GM18870 (cell line): ENCODE data around the gene MRPL23.
"Not testable (repeated sequence)": the region's sequence is repeated elsewhere in the genome, so short reads cannot be mapped to it uniquely, and the experiment has no call there.

ENCODE experiments used
- ATAC-seq: cut with Tn5 transposase; IDR thresholded peaks from one replicate; pipeline ENCODE4 v1.9.1; 2021; ENCODE audit warnings: moderate library complexity; ENCODE audit not compliant: unreplicated experiment

Gene MRPL23

DNA sequence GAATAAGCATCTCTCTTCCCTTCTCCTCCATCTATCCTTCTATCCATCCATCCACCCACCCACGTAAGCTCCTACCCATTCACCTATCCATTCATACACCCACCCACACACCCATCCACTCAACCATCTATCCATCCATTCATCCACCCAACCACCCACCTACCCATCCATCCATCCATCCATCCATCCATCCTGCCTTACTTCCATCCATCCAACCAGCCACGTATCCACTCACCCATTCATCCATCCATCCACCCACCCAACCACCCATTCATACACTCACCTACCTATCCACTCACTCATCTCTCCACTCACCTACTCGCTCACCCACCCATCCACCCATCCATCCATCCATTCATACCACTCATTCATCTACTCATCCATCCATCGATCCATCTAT is 14.5 kb upstream of the MRPL23 start:
- ATAC-seq, result no peak

GRCh38 chr11:1933416-1934334 is 13.5 kb upstream of the MRPL23 start:
- no peak for ATAC-seq

- ATAC-seq, result no peak
These were observed 12.6 kb upstream of the MRPL23 start for GRCh38 chr11:1934335-1935155.

GRCh38 chr11:1935156-1936071 is 11.7 kb upstream of the MRPL23 start:
- no peak for ATAC-seq

- no peak for ATAC-seq
These were observed 10.9 kb upstream of the MRPL23 start for GRCh38 chr11:1936072-1936780.

DNA sequence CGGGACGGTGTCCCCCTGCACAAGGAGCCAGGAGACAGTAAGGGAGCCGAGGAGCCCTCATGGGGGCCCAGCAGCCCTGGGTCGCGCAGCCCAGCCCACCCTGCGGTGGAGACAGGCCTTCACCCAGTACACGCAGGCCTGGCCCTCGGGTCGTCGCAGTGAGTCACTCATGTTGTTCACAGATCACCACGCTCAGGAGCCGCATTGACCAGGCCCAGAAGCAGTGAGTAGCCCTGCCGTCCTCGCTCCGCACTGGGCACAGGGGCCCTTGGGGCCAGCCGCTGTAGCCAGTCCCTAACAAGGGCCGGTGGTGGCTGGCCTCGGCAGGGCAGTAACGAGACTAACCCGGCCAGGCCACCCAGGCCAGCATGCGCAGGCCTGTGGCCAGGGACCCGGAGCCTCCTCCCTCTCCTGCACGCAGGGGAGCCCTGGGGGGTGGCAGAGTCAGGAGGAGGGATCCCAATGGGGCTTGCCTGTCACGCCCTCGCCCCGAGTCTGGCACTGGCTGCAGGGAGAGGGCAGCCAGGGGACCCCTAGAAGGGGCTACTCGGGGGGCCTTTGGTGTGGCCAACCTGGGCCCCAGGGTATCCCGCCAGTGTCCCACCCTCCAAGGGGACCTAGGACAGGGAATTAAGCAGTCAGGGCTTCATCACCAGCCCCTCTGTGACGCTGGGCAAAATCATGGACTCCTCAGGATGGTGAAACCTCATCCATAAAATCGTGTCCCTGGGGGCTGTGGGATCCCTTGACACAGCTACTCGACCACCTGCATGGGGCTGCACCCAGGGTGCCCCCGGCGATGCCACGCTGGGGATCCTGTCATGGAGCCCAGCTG is 10.1 kb upstream of the MRPL23 start:
- ATAC-seq, result no peak

- ATAC-seq, result no peak
These were observed 9.4 kb upstream of the MRPL23 start for GRCh38 chr11:1937616-1938342.

DNA sequence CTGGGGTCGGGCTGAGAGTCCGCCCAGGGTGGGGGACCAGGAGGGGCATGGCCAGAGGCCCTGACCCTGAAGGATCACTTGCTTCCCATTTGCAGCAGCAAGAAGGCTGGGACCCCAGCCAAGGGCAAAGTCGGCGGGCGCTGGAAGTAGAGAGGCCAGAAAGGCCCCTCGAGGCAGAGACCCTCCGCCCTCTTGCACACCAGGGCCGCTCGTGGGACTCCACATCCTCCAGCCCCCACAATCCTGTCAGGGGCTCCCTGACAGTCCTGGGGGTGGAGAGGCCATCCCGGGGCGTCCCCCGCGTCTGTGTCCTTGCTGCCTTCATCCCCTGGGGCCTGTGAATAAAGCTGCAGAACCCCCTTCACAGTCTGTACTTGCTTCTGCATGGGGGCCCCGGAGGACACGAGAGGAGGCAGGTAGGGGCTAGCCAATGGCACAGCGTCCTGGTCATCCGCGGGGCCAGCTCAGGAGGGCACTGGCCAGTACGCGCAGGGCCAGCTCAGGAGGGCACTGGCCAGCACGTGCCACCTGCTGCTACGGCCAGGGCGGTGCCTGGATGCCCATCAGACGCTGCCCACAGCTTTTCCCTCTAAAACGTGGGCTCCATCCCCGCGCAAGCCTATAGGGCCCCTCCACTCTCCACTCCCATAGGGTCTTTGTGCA is 8.7 kb upstream of the MRPL23 start:
- ATAC-seq, result no peak

DNA sequence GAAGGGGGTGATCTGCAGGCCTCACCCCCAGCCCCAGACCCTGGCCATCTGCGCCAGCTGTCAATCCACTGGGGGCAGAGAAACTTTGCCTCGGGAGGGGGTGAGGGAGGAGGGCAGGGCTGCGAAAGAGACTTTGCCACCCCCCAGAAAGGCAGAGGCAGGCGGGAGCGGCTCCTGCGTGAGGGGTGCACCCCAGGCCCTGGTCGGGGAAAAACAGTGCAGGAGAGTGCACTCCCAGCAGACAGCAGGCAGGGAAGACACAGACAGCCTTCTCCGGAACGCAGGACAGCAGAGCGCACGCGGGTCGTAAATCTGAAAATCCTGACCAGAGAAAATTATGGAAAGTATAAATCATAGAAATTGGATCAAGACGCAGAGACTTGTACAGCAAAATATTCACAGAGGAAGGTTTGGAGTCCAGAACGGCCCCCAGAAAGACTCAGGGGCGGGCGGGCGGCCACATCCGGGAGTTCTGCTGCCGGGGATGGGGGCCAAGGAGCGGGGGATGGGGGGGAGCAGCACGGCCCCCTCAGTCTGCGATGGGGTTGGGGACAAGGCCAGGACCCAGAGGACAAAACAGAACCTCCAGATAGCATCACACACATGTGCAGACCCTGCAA is 8.0 kb upstream of the MRPL23 start:
- no peak for ATAC-seq

GRCh38 chr11:1939788-1940187 is 7.3 kb upstream of the MRPL23 start:
- not testable (repeated sequence) for ATAC-seq

DNA sequence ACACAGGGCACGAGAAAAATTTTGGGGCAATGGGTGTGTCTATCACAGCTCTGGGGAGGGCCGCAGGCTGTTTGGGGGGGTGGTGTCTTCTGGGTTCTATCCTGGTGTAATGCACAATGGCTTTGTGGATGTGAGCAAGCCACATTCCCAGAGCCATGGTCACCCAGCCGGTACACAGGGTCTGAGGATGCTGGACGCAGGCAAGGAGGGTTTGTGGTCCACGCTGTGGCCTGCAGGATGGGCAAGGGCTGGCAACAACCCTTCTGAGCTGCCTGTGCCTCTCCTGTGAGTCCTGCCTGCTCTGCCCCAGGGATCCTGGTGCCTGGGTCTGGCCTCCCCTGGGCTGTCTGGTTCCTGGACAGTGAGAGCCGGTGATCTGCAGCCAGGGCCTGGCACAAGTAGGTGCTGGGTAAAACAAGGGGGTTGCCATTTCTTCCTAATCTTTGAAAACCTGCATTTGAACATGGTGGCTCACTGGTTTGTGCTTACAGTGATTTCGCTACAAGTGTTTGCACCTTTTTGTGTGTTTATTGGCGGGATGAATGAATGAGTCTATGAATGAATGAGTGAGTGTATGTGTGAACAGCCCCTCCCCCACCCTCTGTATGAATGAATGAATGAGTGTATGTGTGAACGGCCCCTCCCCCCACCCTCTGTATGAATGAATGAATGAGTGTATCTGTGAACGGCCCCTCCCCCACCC is 4.4 kb upstream of the MRPL23 start:
- ATAC-seq, result no peak

GRCh38 chr11:1943576-1943975 is 3.6 kb upstream of the MRPL23 start:
- no peak for ATAC-seq

DNA sequence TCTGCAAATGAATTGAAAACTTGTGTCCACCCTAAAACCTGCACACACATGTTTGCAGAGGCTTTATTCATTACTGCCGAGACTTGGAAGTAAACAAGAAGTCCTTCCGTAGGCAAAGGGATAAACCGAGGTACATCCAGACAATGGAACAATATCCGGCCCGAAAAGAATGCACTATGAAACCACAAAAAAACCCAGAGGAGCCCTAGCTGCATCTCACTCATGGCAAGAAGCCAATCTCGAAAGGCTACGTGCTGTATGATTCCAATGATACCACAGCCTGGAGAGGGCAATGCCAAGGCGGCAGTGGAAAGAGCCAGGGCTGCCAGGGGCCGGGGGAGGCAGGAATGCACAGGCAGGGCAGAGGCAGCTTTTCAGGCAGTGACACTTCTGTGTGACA is 3.2 kb upstream of the MRPL23 start:
- ATAC-seq, result no peak

GRCh38 chr11:1947592-1948237 is 583 bp downstream of the MRPL23 start:
- no peak for ATAC-seq

- ATAC-seq, result no peak
These were observed 1.3 kb downstream of the MRPL23 start for GRCh38 chr11:1948389-1948788.

GRCh38 chr11:1949302-1949701 is 2.2 kb downstream of the MRPL23 start:
- no peak for ATAC-seq

DNA sequence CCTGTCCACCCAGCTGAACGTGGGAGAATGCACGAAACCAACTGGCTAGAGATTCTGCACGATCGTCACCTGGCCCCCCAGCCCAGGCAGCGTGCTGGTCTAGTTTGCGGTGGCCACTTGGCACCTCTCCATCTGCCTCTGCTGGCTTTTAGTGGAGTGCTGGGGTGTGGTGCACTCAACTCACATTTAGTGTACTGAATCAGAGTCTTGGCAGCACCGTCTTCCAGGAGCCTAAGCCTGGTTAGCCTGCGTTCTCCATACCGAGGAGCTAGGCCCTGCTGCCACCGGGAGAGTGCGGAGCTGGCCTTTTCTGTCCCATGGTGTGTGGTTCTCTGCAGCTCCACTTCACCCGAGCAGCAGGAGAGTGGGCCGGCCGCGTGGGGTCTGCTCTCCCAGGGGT is 2.8 kb downstream of the MRPL23 start:
- no peak for ATAC-seq
